Kidney (tissue), 14 donors: ENCODE data around the gene MAD1L1. TPM values are rescaled to one million over a fixed set of nuclear protein-coding genes. Genes with fewer than 3 reads are reported as not detected.

Source experiments
- DNase-seq, 5 donors: peaks; one replicate each; pipeline ENCODE4 v3.0.0-alpha.2; 2013 to 2020
- FAIRE-seq: peaks from 2 replicates; lab custom pipeline; 2012; peaks lifted over from hg19 to GRCh38; lab: Jason Lieb, UNC
- H3K27ac ChIP-seq, 2 donors: one replicate each; pipeline ENCODE4 v1.7.0; 2013; ENCODE audit warnings: low read depth in 2 of 2, low read length in 2 of 2, inconsistent platforms in 1 of 2
- H3K27me3 ChIP-seq: one replicate; pipeline ENCODE4 v1.7.1; 2013; ENCODE audit warnings: low read length, inconsistent platforms; ENCODE audit not compliant: control insufficient read depth, insufficient read depth
- H3K36me3 ChIP-seq, 3 donors: one replicate each; pipeline versions ENCODE4 v1.7.0 to v1.7.1; 2013; ENCODE audit warnings: low read length in 3 of 3, control low read depth in 1 of 3, inconsistent platforms in 1 of 3; ENCODE audit not compliant: insufficient read depth in 3 of 3, control insufficient read depth in 2 of 3
- H3K4me1 ChIP-seq, 3 donors: one replicate each; pipeline versions ENCODE4 v1.7.0 to v1.7.1; 2013; ENCODE audit warnings: low read length in 3 of 3, inconsistent platforms in 1 of 3, low read depth in 1 of 3; ENCODE audit not compliant: control insufficient read depth in 2 of 3, insufficient read depth in 2 of 3
- H3K4me3 ChIP-seq, 3 donors: one replicate each; pipeline versions ENCODE4 v1.7.0 to v1.8.1; 2013; ENCODE audit warnings: low read length in 3 of 3, control low read depth in 1 of 3, inconsistent platforms in 1 of 3
- H3K9ac ChIP-seq, 3 donors: one replicate each; pipeline versions ENCODE4 v1.7.0 to v1.7.1; 2013; ENCODE audit warnings: low read length in 3 of 3, control low read depth in 1 of 3, inconsistent platforms in 1 of 3
- H3K9me3 ChIP-seq, 3 donors: one replicate each; pipeline versions ENCODE4 v1.7.0 to v1.7.1; 2013; ENCODE audit warnings: low read length in 3 of 3, control low read depth in 1 of 3, inconsistent platforms in 1 of 3; ENCODE audit not compliant: control insufficient read depth in 2 of 3, insufficient read depth in 1 of 3
- CTCF ChIP-seq: IDR thresholded peaks from 3 replicates; pipeline ENCODE4 v1.5.1; 2012; ENCODE audit warnings: mild to moderate bottlenecking, moderate library complexity, borderline replicate concordance; ENCODE audit not compliant: insufficient read depth; ENCODE audit errors: extremely low read depth
- intact Hi-C: fragments of 100-400 bp; cut with DNase I; formaldehyde crosslinking; loops from one replicate; pipeline ENCODE4 v1.11.1; 2022
- polyA plus RNA-seq: library from polyadenylated mRNA; stranded (reverse); fragments of 350-450 nt; fragmentation: Illumina TruSeq; extraction: RNeasy Lipid Tissue Mini Kit (QIAGEN cat#74804); gene quantifications from one replicate; pipeline ENCODE4 v1.2.3, GENCODE V29; 2014; ENCODE audit warnings: low read depth, low replicate concordance; ENCODE audit not compliant: insufficient read depth
- total RNA-seq: library from RNA; stranded (reverse); fragmentation: NEBNext Ultra II Directional; extraction: Animal tissue kit (Norgen Biotek cat#: 25700); gene quantifications from one replicate; pipeline ENCODE4 v1.2.1, GENCODE V29; 2021
- donor health status: control.
- donor health status: control.
- donor health status: control.
- donor health status: control.
- donor health status: control.
- donor health status: DM: yes; HTN: yes; CAD: no.
- donor health status: Normal renal cell carcinoma (clear cell type).

Gene MAD1L1
- total and polyA plus RNA-seq, 2 donors from 2014 or later = 33.2 to 45.2 TPM

- Histone ChIP-seq H3K9me3 (no peaks in the 10 kb centered on the region), H3K4me3 (no peak overlapping the region), H3K36me3 (no peaks in the 10 kb centered on the region), H3K27me3 (no peaks in the 10 kb centered on the region), H3K27ac (no peak overlapping the region), H3K9ac (no peak overlapping the region), H3K4me1 (peaks cover 0 to 12% (median 5%) of the 10 kb centered on the region in 3 donors)
- peak in 1 of 5 donors; percentile 69 for DNase-seq
- TF ChIP-seq CTCF = no peak
- intact Hi-C loops = no loop called here
- no peak for FAIRE-seq
Observed at GRCh38 chr7:2245883-2246675, 13.3 kb upstream of the MAD1L1 start.

DNA sequence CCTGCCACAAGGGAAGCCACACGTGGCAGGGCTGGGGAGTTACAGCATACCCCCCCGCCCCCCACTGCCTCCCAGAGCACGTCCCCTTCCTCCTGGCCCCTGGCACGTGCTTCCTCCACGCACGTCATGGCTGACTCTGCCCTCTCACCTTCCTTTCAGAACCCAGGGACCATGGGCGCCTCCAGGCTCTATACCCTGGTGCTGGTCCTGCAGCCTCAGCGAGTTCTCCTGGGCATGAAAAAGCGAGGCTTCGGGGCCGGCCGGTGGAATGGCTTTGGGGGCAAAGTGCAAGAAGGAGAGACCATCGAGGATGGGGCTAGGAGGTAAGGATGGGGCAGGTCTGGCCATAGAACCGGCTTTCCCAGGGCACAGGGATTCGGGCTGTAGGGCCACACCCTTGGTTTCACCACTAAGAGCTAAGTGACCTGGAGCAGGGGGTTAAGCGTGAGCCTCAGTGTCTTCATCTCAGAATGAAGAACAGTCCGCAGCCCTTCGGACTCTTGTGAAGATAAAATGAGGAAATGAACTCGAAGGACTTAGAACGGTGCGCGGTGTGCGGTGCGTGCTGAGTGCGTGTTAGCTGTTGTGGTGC is 11.8 kb upstream of the MAD1L1 start:
- no peaks in the 10 kb centered on the region for H3K9me3 ChIP-seq
- TF ChIP-seq CTCF = no peak
- no peaks in the 10 kb centered on the region for H3K36me3 ChIP-seq
- H3K27ac ChIP-seq = no peak overlapping the region
- no peaks in the 10 kb centered on the region for H3K27me3 ChIP-seq
- peaks cover 0 to 12% (median 5%) of the 10 kb centered on the region in 3 donors for H3K4me1 ChIP-seq
- no peak overlapping the region for H3K9ac ChIP-seq
- no peak overlapping the region for H3K4me3 ChIP-seq
- no peak for DNase-seq
- intact Hi-C loops = no loop called here
- no peak for FAIRE-seq

- Histone ChIP-seq H3K27me3 (no peaks in the 10 kb centered on the region), H3K9me3 (no peaks in the 10 kb centered on the region), H3K9ac (no peak overlapping the region), H3K4me1 (peaks cover 0 to 12% (median 5%) of the 10 kb centered on the region in 3 donors), H3K36me3 (peaks cover 0 to 6% (median 0%) of the 10 kb centered on the region in 3 donors), H3K27ac (no peak overlapping the region), H3K4me3 (no peak overlapping the region)
- TF ChIP-seq CTCF = no peak
- FAIRE-seq = no peak
- no peak for DNase-seq
- intact Hi-C loops = no loop called here
Observed at GRCh38 chr7:2243458-2243857, 10.7 kb upstream of the MAD1L1 start.
